Mucosa of stomach (tissue), 1 donor: ENCODE measurements around the gene SLIT3.

ENCODE experiments used
- H3K27me3 ChIP-seq: one replicate; pipeline ENCODE4 v1.7.0; 2013; ENCODE audit warnings: mild to moderate bottlenecking, low read length; ENCODE audit not compliant: control insufficient read depth, insufficient read depth
- H3K36me3 ChIP-seq: one replicate; pipeline ENCODE4 v1.7.0; 2013; ENCODE audit warnings: low read length; ENCODE audit not compliant: control insufficient read depth, insufficient read depth
- H3K4me1 ChIP-seq: one replicate; pipeline ENCODE4 v1.7.0; 2013; ENCODE audit warnings: mild to moderate bottlenecking, low read length; ENCODE audit not compliant: control insufficient read depth, insufficient read depth
- H3K4me3 ChIP-seq: one replicate; pipeline ENCODE4 v1.7.0; 2013; ENCODE audit warnings: low read length
- H3K9ac ChIP-seq: one replicate; pipeline ENCODE4 v1.7.0; 2013; ENCODE audit warnings: mild to moderate bottlenecking, low read length, moderate library complexity
- H3K9me3 ChIP-seq: one replicate; pipeline ENCODE4 v1.7.0; 2013; ENCODE audit warnings: mild to moderate bottlenecking, low read length, moderate library complexity; ENCODE audit not compliant: control insufficient read depth
- donor health status: Pancreatic carcinoma.

The SLIT3 gene

GRCh38 chr5:168847511-168848073, 453.3 kb downstream of the SLIT3 start:
- H3K36me3 ChIP-seq = no peaks in the 10 kb centered on the region
- H3K4me3 ChIP-seq = no peak overlapping the region
- H3K27me3 ChIP-seq = no peaks in the 10 kb centered on the region
- no peaks in the 10 kb centered on the region for H3K4me1 ChIP-seq
- H3K9me3 ChIP-seq = no peaks in the 10 kb centered on the region
- H3K9ac ChIP-seq = no peak overlapping the region

GRCh38 chr5:168844922-168845296, 456.0 kb downstream of the SLIT3 start:
- Histone ChIP-seq H3K27me3 (no peaks in the 10 kb centered on the region), H3K36me3 (no peaks in the 10 kb centered on the region), H3K4me1 (no peaks in the 10 kb centered on the region), H3K9ac (no peak overlapping the region), H3K4me3 (no peak overlapping the region), H3K9me3 (no peaks in the 10 kb centered on the region)

- Histone ChIP-seq H3K27me3 (no peaks in the 10 kb centered on the region), H3K36me3 (no peaks in the 10 kb centered on the region), H3K4me3 (no peak overlapping the region), H3K4me1 (no peaks in the 10 kb centered on the region), H3K9me3 (no peaks in the 10 kb centered on the region), H3K9ac (no peak overlapping the region)
Measured at GRCh38 chr5:168844016-168844921, 456.7 kb downstream of the SLIT3 start.

- no peak overlapping the region for H3K9ac ChIP-seq
- H3K27me3 ChIP-seq = no peaks in the 10 kb centered on the region
- H3K36me3 ChIP-seq = no peaks in the 10 kb centered on the region
- no peak overlapping the region for H3K4me3 ChIP-seq
- H3K4me1 ChIP-seq = no peaks in the 10 kb centered on the region
- no peaks in the 10 kb centered on the region for H3K9me3 ChIP-seq
Measured at GRCh38 chr5:168843277-168844015, 457.5 kb downstream of the SLIT3 start.

- H3K9ac ChIP-seq = no peak overlapping the region
- H3K9me3 ChIP-seq = no peaks in the 10 kb centered on the region
- no peaks in the 10 kb centered on the region for H3K36me3 ChIP-seq
- H3K27me3 ChIP-seq = no peaks in the 10 kb centered on the region
- no peak overlapping the region for H3K4me3 ChIP-seq
- H3K4me1 ChIP-seq = no peaks in the 10 kb centered on the region
Measured at GRCh38 chr5:168842571-168843205, 458.3 kb downstream of the SLIT3 start.

GRCh38 chr5:168837852-168838251, 463.1 kb downstream of the SLIT3 start:
- no peaks in the 10 kb centered on the region for H3K36me3 ChIP-seq
- H3K4me3 ChIP-seq = no peak overlapping the region
- no peak overlapping the region for H3K9ac ChIP-seq

GRCh38 chr5:168836603-168837231, 464.2 kb downstream of the SLIT3 start:
- H3K4me3 ChIP-seq = no peak overlapping the region
- no peaks in the 10 kb centered on the region for H3K4me1 ChIP-seq
- no peaks in the 10 kb centered on the region for H3K27me3 ChIP-seq
- no peaks in the 10 kb centered on the region for H3K9me3 ChIP-seq
- no peaks in the 10 kb centered on the region for H3K36me3 ChIP-seq
- no peak overlapping the region for H3K9ac ChIP-seq

More at GRCh38 chr5:168837852-168838251, 463.1 kb downstream of the SLIT3 start:
- Histone ChIP-seq H3K27me3 (no peaks in the 10 kb centered on the region), H3K9me3 (no peaks in the 10 kb centered on the region), H3K4me1 (no peaks in the 10 kb centered on the region)

GRCh38 chr5:168833936-168834335, 467.0 kb downstream of the SLIT3 start:
- Histone ChIP-seq H3K4me3 (no peak overlapping the region), H3K27me3 (no peaks in the 10 kb centered on the region)

GRCh38 chr5:168833383-168833782, 467.6 kb downstream of the SLIT3 start:
- Histone ChIP-seq H3K4me1 (no peaks in the 10 kb centered on the region), H3K4me3 (no peak overlapping the region), H3K27me3 (no peaks in the 10 kb centered on the region), H3K36me3 (no peaks in the 10 kb centered on the region), H3K9me3 (no peaks in the 10 kb centered on the region), H3K9ac (no peak overlapping the region)

More at GRCh38 chr5:168833936-168834335, 467.0 kb downstream of the SLIT3 start:
- Histone ChIP-seq H3K9me3 (no peaks in the 10 kb centered on the region), H3K36me3 (no peaks in the 10 kb centered on the region), H3K4me1 (no peaks in the 10 kb centered on the region), H3K9ac (no peak overlapping the region)

- no peaks in the 10 kb centered on the region for H3K4me1 ChIP-seq
- H3K9me3 ChIP-seq = no peaks in the 10 kb centered on the region
- no peaks in the 10 kb centered on the region for H3K36me3 ChIP-seq
- H3K4me3 ChIP-seq = no peak overlapping the region
- H3K9ac ChIP-seq = no peak overlapping the region
- no peaks in the 10 kb centered on the region for H3K27me3 ChIP-seq
Measured at GRCh38 chr5:168832308-168832707, 468.6 kb downstream of the SLIT3 start.

GRCh38 chr5:168831383-168831782, 469.6 kb downstream of the SLIT3 start:
- Histone ChIP-seq H3K36me3 (no peaks in the 10 kb centered on the region), H3K4me3 (no peak overlapping the region), H3K9ac (no peak overlapping the region), H3K4me1 (no peaks in the 10 kb centered on the region), H3K27me3 (no peaks in the 10 kb centered on the region), H3K9me3 (no peaks in the 10 kb centered on the region)
